Thoracic aorta (tissue), 2 donors: ENCODE measurements around the gene C6orf15. TPM values are rescaled to one million over a fixed set of nuclear protein-coding genes. Genes with fewer than 3 reads are reported as not detected.

ENCODE experiments used
- ATAC-seq: fragments of 150-250 bp; one replicate; pipeline ENCODE4 v1.8.0; 2017; ENCODE audit warnings: low read depth; ENCODE audit not compliant: insufficient number of reproducible peaks, low FRiP score
- DNase-seq: peaks from one replicate; pipeline ENCODE4 v3.0.0-alpha.2; 2020; ENCODE audit warnings: low spot score
- H3K27ac ChIP-seq, 2 donors: fragments of 200-600 bp; sonication (generic); 1 replicate in 1 of 2; 2 replicates in 1 of 2; pipeline ENCODE4 v1.5.1; 2016; ENCODE audit warnings: mild to moderate bottlenecking in 2 of 2, moderate library complexity in 2 of 2
- H3K27me3 ChIP-seq: fragments of 200-600 bp; sonication (generic); replicated peaks from 2 replicates; pipeline ENCODE4 v1.6.0; 2016; ENCODE audit warnings: mild to moderate bottlenecking; ENCODE audit not compliant: insufficient read depth
- H3K36me3 ChIP-seq: fragments of 200-600 bp; sonication (generic); one replicate; pipeline ENCODE4 v1.5.1; 2016
- H3K4me1 ChIP-seq, 2 donors: fragments of 200-600 bp; sonication (generic); 1 replicate in 1 of 2; 2 replicates in 1 of 2; pipeline versions ENCODE4 v1.5.1 to v1.6.0; 2016; ENCODE audit warnings: low read depth in 2 of 2, mild to moderate bottlenecking in 1 of 2; ENCODE audit not compliant: control insufficient read depth in 1 of 2
- H3K4me3 ChIP-seq: fragments of 200-600 bp; sonication (generic); 2 replicates; pipeline ENCODE4 v1.5.1; 2016; ENCODE audit warnings: mild to moderate bottlenecking
- H3K9me3 ChIP-seq: fragments of 200-600 bp; sonication (generic); 2 replicates; pipeline ENCODE4 v1.5.1; 2016
- total RNA-seq, 2 donors: library from RNA; depleted of rRNA; stranded (reverse); fragments of >200 nt; gene quantifications; one replicate each; pipeline versions ENCODE4 v1.1.0 to v1.2.3, GENCODE V29; 2016
- TF ChIP-seq, protein P1 (sequence below): fragments of 200-600 bp; sonication (generic); IDR thresholded peaks from one replicate; pipeline ENCODE4 v1.5.1; 2019; ENCODE audit warnings: antibody characterized with exemption

Gene C6orf15
- total RNA-seq, 2 donors from 2014 or later = not detected

DNA sequence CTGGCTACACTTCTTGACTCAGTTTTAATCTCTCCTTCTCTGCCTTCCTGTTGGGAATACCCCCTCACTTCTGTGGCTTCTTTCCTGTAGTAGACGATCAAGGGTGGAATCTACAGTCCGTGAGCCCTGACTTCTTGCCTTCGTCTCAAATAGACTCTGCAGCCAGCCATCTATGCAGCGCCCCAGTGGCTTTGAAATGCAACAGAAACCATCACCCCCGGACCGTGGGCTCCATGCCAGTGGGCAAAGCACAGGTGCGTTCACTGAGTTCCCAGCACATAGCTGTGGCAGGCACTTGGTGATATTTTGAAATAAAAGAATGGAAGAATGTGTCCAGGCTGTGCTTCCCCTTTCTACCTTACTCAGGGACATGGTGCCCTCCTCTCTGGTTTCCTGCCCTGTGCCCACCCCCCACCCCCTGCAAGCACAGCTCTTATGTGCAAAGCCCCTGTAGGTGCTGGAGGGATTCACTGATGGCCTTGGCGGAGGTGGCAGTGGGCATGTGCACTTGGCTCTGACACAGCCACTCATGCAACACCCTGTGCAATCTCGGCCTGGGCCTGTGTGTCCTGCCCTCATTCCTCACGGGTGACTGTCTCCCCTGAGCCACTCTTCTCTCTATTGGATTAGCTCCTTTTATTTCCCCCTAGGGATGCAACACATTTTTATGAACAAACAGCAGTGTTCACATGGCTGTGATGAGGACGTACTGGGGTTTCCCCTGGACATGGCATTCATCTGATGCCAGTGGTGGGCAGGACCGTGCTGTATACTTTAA lies 13.4 kb upstream of the C6orf15 start:
- no peak overlapping the region for H3K4me3 ChIP-seq
- DNase-seq (no peak), ATAC-seq (no peak)
- H3K9me3 ChIP-seq = no peaks in the 10 kb centered on the region
- TF ChIP-seq, protein P1, sequence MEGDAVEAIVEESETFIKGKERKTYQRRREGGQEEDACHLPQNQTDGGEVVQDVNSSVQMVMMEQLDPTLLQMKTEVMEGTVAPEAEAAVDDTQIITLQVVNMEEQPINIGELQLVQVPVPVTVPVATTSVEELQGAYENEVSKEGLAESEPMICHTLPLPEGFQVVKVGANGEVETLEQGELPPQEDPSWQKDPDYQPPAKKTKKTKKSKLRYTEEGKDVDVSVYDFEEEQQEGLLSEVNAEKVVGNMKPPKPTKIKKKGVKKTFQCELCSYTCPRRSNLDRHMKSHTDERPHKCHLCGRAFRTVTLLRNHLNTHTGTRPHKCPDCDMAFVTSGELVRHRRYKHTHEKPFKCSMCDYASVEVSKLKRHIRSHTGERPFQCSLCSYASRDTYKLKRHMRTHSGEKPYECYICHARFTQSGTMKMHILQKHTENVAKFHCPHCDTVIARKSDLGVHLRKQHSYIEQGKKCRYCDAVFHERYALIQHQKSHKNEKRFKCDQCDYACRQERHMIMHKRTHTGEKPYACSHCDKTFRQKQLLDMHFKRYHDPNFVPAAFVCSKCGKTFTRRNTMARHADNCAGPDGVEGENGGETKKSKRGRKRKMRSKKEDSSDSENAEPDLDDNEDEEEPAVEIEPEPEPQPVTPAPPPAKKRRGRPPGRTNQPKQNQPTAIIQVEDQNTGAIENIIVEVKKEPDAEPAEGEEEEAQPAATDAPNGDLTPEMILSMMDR = no peak
- no peak overlapping the region for H3K27ac ChIP-seq
- no peaks in the 10 kb centered on the region for H3K27me3 ChIP-seq
- H3K4me1 ChIP-seq = peaks cover 10 to 17% of the 10 kb centered on the region in 2 donors
- H3K36me3 ChIP-seq = no peaks in the 10 kb centered on the region

DNA sequence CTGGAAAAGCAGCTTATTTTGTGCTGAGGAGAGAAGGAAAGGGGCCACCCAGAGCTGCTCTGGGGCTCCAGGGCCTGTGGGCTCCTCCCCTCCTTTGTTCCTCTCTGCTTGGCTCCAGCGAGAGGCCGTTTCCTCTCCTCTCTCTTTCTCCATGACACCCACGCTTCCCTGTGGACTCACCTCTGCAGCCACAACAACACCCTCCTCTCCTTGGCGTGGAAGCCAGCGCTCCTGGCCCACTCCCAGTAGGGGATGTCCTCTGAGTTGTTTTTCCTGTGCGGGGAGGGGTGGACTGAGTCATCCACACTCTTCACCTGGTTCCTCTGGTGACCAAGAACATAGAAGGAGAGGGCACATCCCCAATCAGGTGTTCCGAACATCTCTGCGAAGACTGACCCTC lies 12.8 kb upstream of the C6orf15 start:
- DNase-seq (no peak), ATAC-seq (no peak)
- no peaks in the 10 kb centered on the region for H3K36me3 ChIP-seq
- no peaks in the 10 kb centered on the region for H3K9me3 ChIP-seq
- no peak overlapping the region for H3K4me3 ChIP-seq
- H3K27ac ChIP-seq = no peak overlapping the region
- H3K27me3 ChIP-seq = no peaks in the 10 kb centered on the region
- TF ChIP-seq, protein P1 = no peak
- peaks cover 10 to 17% of the 10 kb centered on the region in 2 donors for H3K4me1 ChIP-seq

DNA sequence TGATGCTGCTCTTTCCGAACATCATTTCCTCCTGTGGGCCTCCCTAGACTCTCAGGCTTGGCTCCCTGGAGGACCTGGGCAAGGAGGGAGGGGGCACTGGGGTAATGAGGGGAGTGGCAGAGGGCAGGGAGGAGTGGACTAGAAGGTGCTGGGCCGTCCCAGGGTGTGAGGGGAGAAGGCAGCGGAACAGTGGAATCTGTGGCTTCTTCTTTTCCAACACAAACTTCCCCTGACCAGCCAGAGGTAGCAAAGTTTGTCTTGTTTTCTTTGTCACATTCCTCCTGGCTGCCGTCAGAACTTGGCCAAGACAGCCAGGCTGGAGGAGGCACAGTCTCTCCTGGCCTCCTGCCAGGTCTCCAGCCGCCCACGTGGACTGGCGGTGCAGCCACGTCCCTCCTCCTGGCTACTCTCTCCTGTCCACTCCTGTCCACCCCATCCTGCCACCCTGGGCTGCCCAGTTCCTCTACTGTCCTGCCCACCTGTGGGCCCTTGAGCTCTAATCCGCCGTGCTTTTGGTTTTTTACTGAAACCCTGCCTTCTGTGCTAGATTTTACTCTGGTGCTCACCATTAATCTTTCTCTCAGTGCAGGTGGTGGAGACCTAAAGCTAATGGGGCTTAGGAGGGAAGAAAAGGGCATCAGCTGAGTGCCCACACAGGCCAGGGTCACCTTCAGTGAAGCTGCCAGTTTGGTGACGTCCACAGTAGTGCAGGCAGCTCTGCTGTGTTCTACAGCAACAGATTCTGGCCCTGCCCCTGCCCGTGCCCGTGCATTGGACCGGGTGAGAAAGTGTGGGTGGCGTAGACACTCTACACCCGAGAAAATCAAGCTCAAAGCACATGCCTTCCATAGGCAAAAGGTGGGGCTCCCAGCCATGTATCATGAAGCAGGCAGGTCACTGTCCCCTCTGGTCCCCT lies 10.7 kb upstream of the C6orf15 start:
- ATAC-seq (peak; percentile 61), DNase-seq (no peak)
- H3K4me1 ChIP-seq = peaks cover 10 to 17% of the 10 kb centered on the region in 2 donors
- H3K9me3 ChIP-seq = no peaks in the 10 kb centered on the region
- peak overlapping the region; percentile 17 for H3K4me3 ChIP-seq
- TF ChIP-seq, protein P1 = no peak
- peak overlapping the region; percentile 51 to 61 for H3K27ac ChIP-seq
- H3K36me3 ChIP-seq = no peaks in the 10 kb centered on the region
- no peaks in the 10 kb centered on the region for H3K27me3 ChIP-seq

DNA sequence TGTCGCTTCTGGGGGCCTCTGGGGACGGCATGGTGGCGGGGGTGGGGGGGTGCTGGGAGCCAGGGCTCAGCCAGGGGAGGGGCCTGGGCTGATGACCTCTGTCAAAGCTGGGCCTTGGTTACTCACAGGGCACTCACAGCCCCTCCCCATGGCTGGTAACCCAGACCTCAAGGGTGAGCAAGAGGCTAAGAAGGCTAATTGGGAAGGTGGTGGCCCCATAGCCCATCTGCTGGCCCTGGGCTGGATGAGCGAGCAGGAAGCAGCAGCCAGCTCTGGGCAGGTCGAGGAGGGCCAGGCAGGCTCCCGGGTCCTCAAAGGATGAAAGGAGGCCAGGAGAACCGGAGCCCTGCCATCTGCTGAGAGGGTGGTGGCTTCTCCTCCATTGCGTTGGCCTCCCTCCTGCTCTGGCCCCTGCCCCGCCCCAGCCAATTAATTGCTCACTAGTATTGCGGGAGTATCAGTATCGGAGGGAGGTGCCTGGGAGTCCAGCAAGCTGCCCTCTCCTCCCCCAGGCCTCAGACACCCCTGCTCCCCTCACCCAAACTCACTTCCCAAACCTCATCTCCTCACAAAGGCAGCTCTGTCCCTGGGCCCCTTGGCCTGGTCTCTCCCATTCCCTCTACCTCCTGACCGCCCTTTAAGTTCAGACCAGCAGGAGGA lies 8.9 kb upstream of the C6orf15 start:
- no peak overlapping the region for H3K4me3 ChIP-seq
- TF ChIP-seq, protein P1 = no peak
- no peak for DNase-seq
- no peaks in the 10 kb centered on the region for H3K9me3 ChIP-seq
- no peak overlapping the region for H3K27ac ChIP-seq
- H3K4me1 ChIP-seq = peaks cover 10 to 29% of the 10 kb centered on the region in 2 donors
- ATAC-seq = no peak
- no peaks in the 10 kb centered on the region for H3K27me3 ChIP-seq
- H3K36me3 ChIP-seq = no peaks in the 10 kb centered on the region
